SK-N-SH (cell line): ENCODE data around the gene LTBP2. TPM values are rescaled to one million over a fixed set of nuclear protein-coding genes. Genes with fewer than 3 reads are reported as not detected.

ENCODE experiments used
- CTCF ChIA-PET: fragments of 300-600, 350-600 bp; formaldehyde crosslinking; extraction: SDS; loops from one replicate; lab custom pipeline; 2021; lab: Yijun Ruan, JAX
- POLR2A ChIA-PET: fragments of 350-600 bp; sonication (Branson Sonifier 250); formaldehyde crosslinking; extraction: SDS; loops from one replicate; lab custom pipeline; 2020; ENCODE audit warnings: antibody characterized with exemption, inconsistent platforms; lab: Yijun Ruan, JAX
- DNase-seq: peaks from one replicate; pipeline ENCODE4 v3.0.0; 2012
- H2AFZ ChIP-seq: fragments of 200-600 bp; sonication (generic); 2 replicates; pipeline ENCODE4 v1.8.1; 2016; ENCODE audit warnings: antibody characterized with exemption, mild to moderate bottlenecking, low read depth
- H3F3A ChIP-seq: fragments of 200-600 bp; sonication (generic); replicated peaks from 2 replicates; pipeline ENCODE3; 2016; ENCODE audit warnings: antibody characterized with exemption, mild to moderate bottlenecking; ENCODE audit not compliant: insufficient read depth
- H3K27ac ChIP-seq, 2 experiments: fragments of 200-500 bp in 1 of 2; fragments of 200-600 bp in 1 of 2; sonication (Bioruptor generic) in 1 of 2; sonication (generic), shearing (Covaris generic) in 1 of 2; 2 replicates each; pipeline versions ENCODE4 v1.5.1 to v1.6.1; 2014 to 2016; ENCODE audit warnings: low read depth in 2 of 2, inconsistent platforms in 1 of 2, low read length in 1 of 2, mild to moderate bottlenecking in 1 of 2, mixed read lengths in 1 of 2
- H3K27me3 ChIP-seq: fragments of 200-600 bp; sonication (generic), shearing (Covaris generic); 2 replicates; pipeline ENCODE4 v1.6.1; 2016; ENCODE audit warnings: mixed run types; ENCODE audit not compliant: insufficient read depth
- H3K36me3 ChIP-seq, 2 experiments: fragments of 200-500 bp in 1 of 2; fragments of 200-600 bp in 1 of 2; sonication (Bioruptor generic) in 1 of 2; sonication (generic) in 1 of 2; replicated peaks in 1 of 2; 2 replicates each; pipeline versions ENCODE3 to v1.5.1; 2014 to 2016; ENCODE audit warnings: low read length in 1 of 2, mild to moderate bottlenecking in 1 of 2; ENCODE audit not compliant: insufficient read depth in 2 of 2, control insufficient read depth in 1 of 2
- H3K4me1 ChIP-seq, 2 experiments: fragments of 200-500 bp in 1 of 2; fragments of 200-600 bp in 1 of 2; sonication (Bioruptor generic) in 1 of 2; sonication (generic), shearing (Covaris generic) in 1 of 2; 2 replicates each; pipeline versions ENCODE4 v1.5.1 to v1.6.1; 2014 to 2016; ENCODE audit warnings: low read depth in 1 of 2, low read length in 1 of 2, mixed run types in 1 of 2; ENCODE audit not compliant: insufficient read depth in 2 of 2, control insufficient read depth in 1 of 2
- H3K4me2 ChIP-seq: fragments of 200-600 bp; sonication (generic), shearing (Covaris generic); 2 replicates; pipeline ENCODE4 v1.6.1; 2017; ENCODE audit warnings: mixed run types
- H3K4me3 ChIP-seq, 2 experiments: fragments of 200-500 bp in 1 of 2; fragments of 200-600 bp in 1 of 2; sonication (Bioruptor generic) in 1 of 2; sonication (generic), shearing (Covaris generic) in 1 of 2; 2 replicates each; pipeline versions ENCODE4 v1.5.1 to v1.8.1; 2014 to 2016; ENCODE audit warnings: low read depth in 2 of 2, inconsistent platforms in 1 of 2, low read length in 1 of 2, mild to moderate bottlenecking in 1 of 2, mixed read lengths in 1 of 2, moderate library complexity in 1 of 2
- H3K79me2 ChIP-seq: fragments of 200-600 bp; sonication (generic); 2 replicates; pipeline ENCODE4 v1.8.1; 2017; ENCODE audit warnings: mild to moderate bottlenecking; ENCODE audit not compliant: insufficient read depth
- H3K9ac ChIP-seq: fragments of 200-600 bp; sonication (generic); 2 replicates; pipeline ENCODE4 v1.6.1; 2017; ENCODE audit warnings: mixed run types
- H3K9me2 ChIP-seq: fragments of 200-600 bp; sonication (generic); 2 replicates; pipeline ENCODE4 v1.6.1; 2017; ENCODE audit warnings: mixed run types
- H3K9me3 ChIP-seq: fragments of 200-600 bp; sonication (generic); 2 replicates; pipeline ENCODE4 v1.6.1; 2017; ENCODE audit warnings: mixed run types, mild to moderate bottlenecking, moderate library complexity
- H4K20me1 ChIP-seq: fragments of 200-600 bp; sonication (generic); 2 replicates; pipeline ENCODE4 v1.6.1; 2017; ENCODE audit warnings: mild to moderate bottlenecking, mixed run types; ENCODE audit not compliant: insufficient read depth
- EP300 ChIP-seq, 2 experiments: IDR thresholded peaks; 2 replicates each; pipeline versions ENCODE4 v1.4.0 to v1.6.1; 2012; ENCODE audit warnings: borderline replicate concordance in 1 of 2, low read depth in 1 of 2, low read length in 1 of 2
- EZH2phosphoT487 ChIP-seq: fragments of 200-600 bp; sonication (generic); IDR thresholded peaks from 2 replicates; pipeline ENCODE4 v1.6.1; 2017; ENCODE audit warnings: low read depth, mixed run types, mild to moderate bottlenecking, antibody characterized with exemption, moderate library complexity, borderline replicate concordance
- FOXJ3 ChIP-seq: sonication (generic); formaldehyde crosslinking; IDR thresholded peaks from 2 replicates; pipeline ENCODE4 v1.5.1; 2020; ENCODE audit warnings: mild to moderate bottlenecking, missing genetic modification reagents
- FOXM1 ChIP-seq: IDR thresholded peaks from 2 replicates; pipeline ENCODE4 v1.4.0; 2012; ENCODE audit warnings: low read depth, mild to moderate bottlenecking
- GABPA ChIP-seq: IDR thresholded peaks from 2 replicates; pipeline ENCODE4 v1.4.0; 2012; ENCODE audit warnings: low read depth, mild to moderate bottlenecking
- MAX ChIP-seq: IDR thresholded peaks from 2 replicates; pipeline ENCODE4 v1.4.0; 2012; ENCODE audit warnings: low read depth
- MEF2A ChIP-seq: IDR thresholded peaks from 2 replicates; pipeline ENCODE4 v1.4.0; 2012; ENCODE audit warnings: low read depth, borderline replicate concordance
- MXI1 ChIP-seq: IDR thresholded peaks from 2 replicates; pipeline ENCODE4 v1.6.1; 2012; ENCODE audit warnings: mild to moderate bottlenecking, low read depth, low read length, improper control_type of control experiment
- PBX3 ChIP-seq: IDR thresholded peaks from 2 replicates; pipeline ENCODE4; 2012
- RAD21 ChIP-seq: IDR thresholded peaks from 2 replicates; pipeline ENCODE4 v1.6.1; 2012; ENCODE audit warnings: mild to moderate bottlenecking, low read length
- REST ChIP-seq: IDR thresholded peaks from 2 replicates; pipeline ENCODE4 v1.6.1; 2012; ENCODE audit warnings: mild to moderate bottlenecking, low read depth, low read length, moderate library complexity
- TCF12 ChIP-seq: IDR thresholded peaks from 2 replicates; pipeline ENCODE4 v1.4.0; 2012
- TEAD4 ChIP-seq: IDR thresholded peaks from 2 replicates; pipeline ENCODE4 v1.4.0; 2012; ENCODE audit warnings: mild to moderate bottlenecking, borderline replicate concordance; ENCODE audit not compliant: insufficient read depth
- USF1 ChIP-seq: IDR thresholded peaks from 2 replicates; pipeline ENCODE4 v1.4.0; 2012; ENCODE audit warnings: low read depth, borderline replicate concordance
- YY1 ChIP-seq: IDR thresholded peaks from 2 replicates; pipeline ENCODE4 v1.4.0; 2012; ENCODE audit warnings: low read depth, mild to moderate bottlenecking
- WGBS: methylation state at CpG from one replicate; pipeline ENCODE4 v1.1.6; 2017; ENCODE audit warnings: low lambda C conversion rate; 5-methylcytosine and 5-hydroxymethylcytosine counted together
- polyA plus RNA-seq, 3 experiments: library from polyadenylated mRNA; depleted of rRNA; stranded (reverse); fragments of >200 nt; gene quantifications; 2 replicates each; pipeline ENCODE4 v1.2.3, GENCODE V29; 2012
- TF ChIP-seq, protein P1 (sequence below): IDR thresholded peaks from 2 replicates; pipeline ENCODE4 v1.4.0; 2012; ENCODE audit warnings: low read depth, borderline replicate concordance

Gene LTBP2
- polyA plus RNA-seq, 1 of the 3 experiments (the other 2 are of a cell fraction): 58.8 TPM

GRCh38 chr14:74457565-74457895, 154.5 kb downstream of the LTBP2 start:
- no peaks in the 10 kb centered on the region for H3K9me3 ChIP-seq
- TF ChIP-seq YY1 (no peak), TCF12 (no peak), TEAD4 (no peak), GABPA (no peak), FOXJ3 (CRISPR knock-in tag) (no peak), FOXM1 (no peak), RAD21 (no peak), REST (no peak), MXI1 (no peak), EP300 (IDR thresholded peaks at IDR 0.05; ENCODE audit: borderline replicate concordance in 1 of 2, low read depth in 1 of 2, low read length in 1 of 2) (no peak), USF1 (no peak), PBX3 (no peak), EZH2phosphoT487 (no peak), MAX (no peak), MEF2A (no peak)
- TF ChIP-seq, protein P1, sequence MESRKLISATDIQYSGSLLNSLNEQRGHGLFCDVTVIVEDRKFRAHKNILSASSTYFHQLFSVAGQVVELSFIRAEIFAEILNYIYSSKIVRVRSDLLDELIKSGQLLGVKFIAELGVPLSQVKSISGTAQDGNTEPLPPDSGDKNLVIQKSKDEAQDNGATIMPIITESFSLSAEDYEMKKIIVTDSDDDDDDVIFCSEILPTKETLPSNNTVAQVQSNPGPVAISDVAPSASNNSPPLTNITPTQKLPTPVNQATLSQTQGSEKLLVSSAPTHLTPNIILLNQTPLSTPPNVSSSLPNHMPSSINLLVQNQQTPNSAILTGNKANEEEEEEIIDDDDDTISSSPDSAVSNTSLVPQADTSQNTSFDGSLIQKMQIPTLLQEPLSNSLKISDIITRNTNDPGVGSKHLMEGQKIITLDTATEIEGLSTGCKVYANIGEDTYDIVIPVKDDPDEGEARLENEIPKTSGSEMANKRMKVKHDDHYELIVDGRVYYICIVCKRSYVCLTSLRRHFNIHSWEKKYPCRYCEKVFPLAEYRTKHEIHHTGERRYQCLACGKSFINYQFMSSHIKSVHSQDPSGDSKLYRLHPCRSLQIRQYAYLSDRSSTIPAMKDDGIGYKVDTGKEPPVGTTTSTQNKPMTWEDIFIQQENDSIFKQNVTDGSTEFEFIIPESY: no peak
- H3K4me1 ChIP-seq: no peaks in the 10 kb centered on the region
- no peak overlapping the region for H3K27ac ChIP-seq
- H2AFZ ChIP-seq: no peak overlapping the region
- H3K4me3 ChIP-seq: no peak overlapping the region
- peaks cover 6% of the 10 kb centered on the region; the same call in 1 of the 2 replicates for H3K27me3 ChIP-seq
- no peaks in the 10 kb centered on the region for H3K79me2 ChIP-seq
- no peak overlapping the region for H3K4me2 ChIP-seq
- ChIA-PET POLR2A (no interaction called here), CTCF (interaction anchor here (1.1 to 2.2 kb wide), 3 partner anchors 16 to 21 kb away, joined by 3 to 13 read pairs (median 4); no protein-coding TSS in a partner anchor)
- no peak for DNase-seq
- H3K9ac ChIP-seq: no peak overlapping the region
- no peaks in the 10 kb centered on the region for H3F3A ChIP-seq
- H3K9me2 ChIP-seq: no peaks in the 10 kb centered on the region
- no peaks in the 10 kb centered on the region for H4K20me1 ChIP-seq
- 63% methylated on average over 4 of the region's 4 CpGs for WGBS
- H3K36me3 ChIP-seq: no peaks in the 10 kb centered on the region
